ENCODE measurements around the gene F3. TPM values are rescaled to one million over a fixed set of nuclear protein-coding genes. Genes with fewer than 3 reads are reported as not detected.

Gene F3
- total RNA-seq, 2 experiments from 2014 or later, result 0.10 TPM; not detected in 1

Other genes starting within 250 kb of the F3 start
- 10 to 100 TPM; 29.2 to 30.8 TPM for gene ABCD3, start 123.4 kb downstream of the F3 start, total RNA-seq